ENCODE results near the gene SLC6A13. TPM values are rescaled to one million over a fixed set of nuclear protein-coding genes. Genes with fewer than 3 reads are reported as not detected.

The SLC6A13 gene
- total RNA-seq, 2 experiments from 2014 or later: 0.34 to 0.80 TPM

DNA sequence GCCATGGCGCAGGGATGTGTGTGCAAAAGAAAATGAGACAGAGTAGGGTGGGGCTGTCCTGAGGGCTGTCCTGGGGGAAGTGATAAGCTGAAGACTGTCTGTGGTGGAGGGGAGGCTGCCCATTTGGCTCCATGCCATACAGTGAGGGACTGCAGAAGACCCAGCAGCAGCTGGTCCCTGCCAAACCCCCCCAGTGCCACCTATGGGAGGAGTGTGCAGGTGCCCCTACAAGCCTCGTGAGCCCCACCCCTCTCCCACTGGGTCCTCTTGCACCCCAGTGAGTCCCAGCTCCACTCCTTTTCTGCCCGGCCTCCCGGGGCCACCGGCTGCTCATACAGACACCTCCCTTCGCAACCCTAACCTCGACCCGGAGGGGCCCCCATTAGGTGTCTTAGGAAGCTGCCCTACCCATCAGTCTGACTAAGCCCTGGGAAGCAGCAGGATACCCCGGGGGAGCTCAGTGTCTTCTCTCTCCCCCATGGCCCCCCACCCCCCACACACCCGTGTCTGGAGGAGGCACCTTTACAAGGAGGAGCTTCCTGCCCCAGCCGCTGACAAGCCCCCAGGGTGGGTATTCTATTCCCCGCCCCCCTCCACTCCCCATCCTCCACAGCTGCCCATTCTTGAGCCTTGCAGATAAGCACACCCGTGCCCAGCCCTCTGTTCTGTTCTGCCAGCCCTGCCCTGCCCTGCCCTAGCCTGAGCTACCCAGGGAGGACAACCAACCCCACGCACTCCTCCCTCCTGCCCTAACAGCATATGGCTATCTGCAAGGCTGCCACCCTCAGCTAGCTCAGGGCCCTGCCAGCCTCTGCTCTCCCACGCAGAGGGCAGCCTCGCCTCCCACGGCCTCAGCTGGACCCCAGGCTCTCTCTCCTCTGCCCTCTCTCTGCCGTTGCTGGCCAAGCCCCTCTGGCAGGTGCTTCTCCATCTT is 90.6 kb downstream of the SLC6A13 start:
- POLR2A ChIA-PET: no interaction called here
- CTCF ChIA-PET: no interaction called here

DNA sequence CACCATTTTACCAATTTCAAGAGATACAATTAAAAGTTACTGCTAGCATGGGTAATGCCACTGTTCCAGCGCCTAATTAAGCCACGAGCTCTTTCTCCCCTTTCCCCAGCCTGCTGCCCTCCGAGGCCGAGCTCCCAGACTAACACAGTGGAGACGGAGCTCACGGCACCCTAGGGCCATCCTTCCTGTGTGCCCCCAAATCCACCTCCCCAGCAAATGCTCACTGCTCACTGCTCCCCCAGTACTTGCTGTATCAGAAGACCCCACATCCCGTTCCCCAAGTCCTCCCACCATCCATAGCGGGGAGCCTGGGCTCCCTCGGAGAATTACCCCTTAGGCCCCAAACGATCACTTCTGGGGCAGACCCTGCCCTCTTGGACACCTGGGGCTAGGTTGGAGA is 91.4 kb downstream of the SLC6A13 start:
- POLR2A ChIA-PET: no interaction called here
- CTCF ChIA-PET: no interaction called here

Other genes with a start within 250 kb of the SLC6A13 start
- gene IQSEC3, start 196.1 kb downstream of the SLC6A13 start, total RNA-seq: 1 to 10 TPM; 1.4 to 1.8 TPM
- under 1 TPM; 0.32 to 0.44 TPM for gene SLC6A12, start 48.7 kb downstream of the SLC6A13 start, total RNA-seq
- gene KDM5A, start 126.5 kb upstream of the SLC6A13 start, total RNA-seq: 10 to 100 TPM; 63.8 to 69.9 TPM
- gene CCDC77, start 138.8 kb upstream of the SLC6A13 start, total RNA-seq: 10 to 100 TPM; 13.9 to 16.8 TPM
- gene B4GALNT3, start 197.1 kb upstream of the SLC6A13 start, total RNA-seq: 1 to 10 TPM; 2.2 to 2.7 TPM

Measured in activated CD8-positive, alpha-beta memory T cell treated with anti-CD3 and anti-CD28 coated beads for 36 hours (primary cell).